ENCODE data around the gene KRTAP21-1. TPM values are rescaled to one million over a fixed set of nuclear protein-coding genes. Genes with fewer than 3 reads are reported as not detected.

The KRTAP21-1 gene
- total RNA-seq, 1 donor from 2014 or later = not detected

DNA sequence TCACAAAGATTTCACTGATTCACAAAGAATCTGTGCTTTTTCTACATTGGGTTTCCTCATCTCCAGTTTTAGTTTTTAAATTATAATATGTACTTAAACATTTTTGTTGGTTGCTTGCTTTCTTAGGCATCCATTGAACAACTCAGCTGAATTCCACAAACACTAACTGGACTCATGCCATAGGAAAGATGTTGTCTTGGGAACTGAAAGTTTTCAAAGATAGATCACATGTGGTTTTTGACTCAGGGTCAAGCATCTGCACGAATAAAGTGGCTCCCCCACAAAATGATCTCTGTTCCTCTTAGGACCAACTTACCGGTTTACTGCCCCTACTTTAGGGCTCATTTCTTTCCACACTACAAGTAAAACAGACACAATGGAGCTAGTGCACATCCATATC is 3.1 kb upstream of the KRTAP21-1 start:
- H3K27ac ChIP-seq = no peak overlapping the region
- DNase-seq (no peak), ATAC-seq (no peak)
- no peaks in the 10 kb centered on the region for H3K36me3 ChIP-seq
- H3K9me3 ChIP-seq = no peaks in the 10 kb centered on the region
- no peak overlapping the region for H3K4me3 ChIP-seq
- TF ChIP-seq, protein P1, sequence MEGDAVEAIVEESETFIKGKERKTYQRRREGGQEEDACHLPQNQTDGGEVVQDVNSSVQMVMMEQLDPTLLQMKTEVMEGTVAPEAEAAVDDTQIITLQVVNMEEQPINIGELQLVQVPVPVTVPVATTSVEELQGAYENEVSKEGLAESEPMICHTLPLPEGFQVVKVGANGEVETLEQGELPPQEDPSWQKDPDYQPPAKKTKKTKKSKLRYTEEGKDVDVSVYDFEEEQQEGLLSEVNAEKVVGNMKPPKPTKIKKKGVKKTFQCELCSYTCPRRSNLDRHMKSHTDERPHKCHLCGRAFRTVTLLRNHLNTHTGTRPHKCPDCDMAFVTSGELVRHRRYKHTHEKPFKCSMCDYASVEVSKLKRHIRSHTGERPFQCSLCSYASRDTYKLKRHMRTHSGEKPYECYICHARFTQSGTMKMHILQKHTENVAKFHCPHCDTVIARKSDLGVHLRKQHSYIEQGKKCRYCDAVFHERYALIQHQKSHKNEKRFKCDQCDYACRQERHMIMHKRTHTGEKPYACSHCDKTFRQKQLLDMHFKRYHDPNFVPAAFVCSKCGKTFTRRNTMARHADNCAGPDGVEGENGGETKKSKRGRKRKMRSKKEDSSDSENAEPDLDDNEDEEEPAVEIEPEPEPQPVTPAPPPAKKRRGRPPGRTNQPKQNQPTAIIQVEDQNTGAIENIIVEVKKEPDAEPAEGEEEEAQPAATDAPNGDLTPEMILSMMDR (IDR thresholded peaks at IDR 0.05) = no peak
- no peaks in the 10 kb centered on the region for H3K27me3 ChIP-seq (ENCODE audit: low read depth)
- intact Hi-C loops (cut with DNase I) = no loop called here
- H3K4me1 ChIP-seq = no peaks in the 10 kb centered on the region

DNA sequence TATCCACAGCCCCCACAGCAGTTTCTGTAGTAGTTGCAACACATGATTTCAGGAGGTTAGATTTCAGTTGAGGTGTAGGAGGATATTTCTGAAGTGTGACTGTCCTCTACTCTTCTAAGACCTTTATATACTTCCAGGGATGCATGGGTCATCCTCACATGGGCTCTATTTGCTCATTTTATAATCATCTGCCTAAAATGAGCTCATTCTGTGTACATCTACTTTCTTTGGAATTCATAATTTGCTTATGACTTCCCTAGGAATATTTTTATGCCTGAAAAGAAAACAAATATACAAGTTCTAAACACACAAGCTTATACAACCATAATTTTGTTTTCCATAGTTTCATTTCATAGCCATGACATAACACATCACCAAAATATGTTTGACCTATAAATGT is 8.1 kb downstream of the KRTAP21-1 start, which contains the start of gene KRTAP21-2:
Gene KRTAP21-2, minus strand, starts transcription at position 101 of the 400 bp plus-strand sequence. Its CDS starts 57 bp downstream, at position 44.
- DNase-seq (no peak), ATAC-seq (no peak)
- Histone ChIP-seq H3K36me3 (no peaks in the 10 kb centered on the region), H3K27me3 (ENCODE audit: low read depth) (no peaks in the 10 kb centered on the region), H3K4me1 (no peaks in the 10 kb centered on the region), H3K4me3 (no peak within 1 kb of the TSS), H3K9me3 (no peaks in the 10 kb centered on the region), H3K27ac (no peak within 1 kb of the TSS)
- intact Hi-C loops (cut with DNase I) = no loop called here
- TF ChIP-seq, protein P1 (IDR thresholded peaks at IDR 0.05) = no peak

DNA sequence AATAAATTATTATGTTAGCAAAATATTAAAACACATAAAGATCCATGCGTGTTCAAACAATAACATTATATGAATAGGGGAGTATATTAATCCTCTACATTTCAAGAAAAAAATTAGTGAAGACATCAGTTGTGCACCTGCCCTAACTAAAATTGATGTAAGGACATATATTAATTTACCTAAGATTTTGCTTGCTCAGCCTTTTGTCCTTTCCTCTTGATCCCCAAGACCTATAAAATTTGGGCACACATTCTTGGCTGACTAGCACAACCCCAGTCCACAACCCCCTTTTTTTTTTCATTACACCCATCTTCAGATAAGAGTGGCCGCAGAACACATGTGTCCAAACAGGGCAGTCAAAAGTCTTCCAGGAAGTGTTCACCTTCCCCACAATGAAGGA is 14.8 kb downstream of the KRTAP21-1 start:
- no peak for ATAC-seq

DNA sequence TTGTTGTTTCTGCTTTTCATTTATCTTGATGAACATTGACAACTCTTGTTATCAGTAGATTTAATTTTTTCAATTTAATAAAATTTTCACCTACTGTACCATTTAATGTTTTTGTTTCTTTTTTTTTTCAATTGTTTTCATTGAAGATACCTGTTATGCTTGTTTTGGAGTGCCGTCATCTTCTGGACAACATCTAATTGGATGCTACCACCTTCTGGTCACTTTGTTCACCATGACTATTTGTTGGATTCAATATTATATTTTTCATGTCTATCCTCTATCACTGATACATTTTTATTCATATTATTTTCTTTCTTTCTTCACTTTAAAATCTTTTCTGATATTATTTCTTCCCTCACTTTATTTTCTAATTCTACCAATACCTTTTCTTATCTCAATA is 22.2 kb downstream of the KRTAP21-1 start:
- TF ChIP-seq, protein P1 (IDR thresholded peaks at IDR 0.05) = no peak
- Histone ChIP-seq H3K36me3 (no peaks in the 10 kb centered on the region), H3K4me3 (no peak overlapping the region), H3K27me3 (ENCODE audit: low read depth) (no peaks in the 10 kb centered on the region), H3K4me1 (no peaks in the 10 kb centered on the region), H3K9me3 (no peaks in the 10 kb centered on the region), H3K27ac (no peak overlapping the region)
- intact Hi-C loops (cut with DNase I) = no loop called here
- ATAC-seq = no peak
- no peak for DNase-seq

More for the DNA sequence above, 14.8 kb downstream of the KRTAP21-1 start:
- TF ChIP-seq, protein P1 (IDR thresholded peaks at IDR 0.05) = no peak
- Histone ChIP-seq H3K4me1 (no peaks in the 10 kb centered on the region), H3K36me3 (no peaks in the 10 kb centered on the region), H3K4me3 (no peak overlapping the region), H3K9me3 (no peaks in the 10 kb centered on the region), H3K27ac (no peak overlapping the region), H3K27me3 (ENCODE audit: low read depth) (no peaks in the 10 kb centered on the region)
- DNase-seq = no peak
- intact Hi-C loops (cut with DNase I) = no loop called here

DNA sequence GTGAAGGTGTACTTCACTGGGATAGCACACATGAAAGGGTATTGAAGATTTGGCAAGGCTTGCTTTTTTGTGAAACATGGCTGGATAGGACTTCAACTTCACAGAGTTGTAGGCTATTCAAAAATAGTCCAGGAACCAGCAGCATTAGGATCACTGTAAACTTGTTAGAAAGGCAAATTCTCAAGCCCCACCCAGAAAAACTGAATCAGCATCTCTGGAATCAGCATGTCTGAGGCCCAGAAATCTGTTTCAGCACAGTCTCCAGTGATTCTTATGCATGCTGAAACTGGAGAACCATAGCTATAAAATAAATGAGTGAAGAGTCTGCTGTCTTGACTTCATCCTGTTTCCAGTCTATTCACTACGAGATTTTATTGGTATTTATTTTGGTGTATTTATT is 28.5 kb downstream of the KRTAP21-1 start:
- Histone ChIP-seq H3K27ac (no peak overlapping the region), H3K36me3 (no peaks in the 10 kb centered on the region), H3K27me3 (ENCODE audit: low read depth) (no peaks in the 10 kb centered on the region), H3K4me3 (no peak overlapping the region), H3K9me3 (no peaks in the 10 kb centered on the region), H3K4me1 (no peaks in the 10 kb centered on the region)
- no peak for ATAC-seq
- intact Hi-C loops (cut with DNase I) = no loop called here
- no peak for DNase-seq
- TF ChIP-seq, protein P1 (IDR thresholded peaks at IDR 0.05) = no peak

DNA sequence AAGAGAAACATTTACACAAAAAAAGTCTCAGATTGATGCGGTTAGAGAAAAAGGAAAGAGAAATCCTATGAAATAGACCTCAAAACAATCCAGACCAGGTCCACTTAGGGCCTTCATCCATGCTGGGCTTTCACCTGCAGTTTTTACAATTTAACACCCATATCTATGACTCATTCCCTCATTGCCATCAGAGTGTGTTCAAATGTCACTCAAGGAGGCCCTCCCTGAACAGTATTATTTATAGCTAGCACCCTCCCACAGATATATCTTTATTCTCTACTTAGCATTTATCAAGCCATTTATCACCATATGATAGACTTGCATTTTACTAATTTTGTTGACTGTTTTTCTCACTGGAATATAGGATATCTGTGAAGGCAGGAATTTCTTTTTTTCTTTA is 35.8 kb downstream of the KRTAP21-1 start:
- DNase-seq = no peak
- intact Hi-C loops (cut with DNase I) = no loop called here
- ATAC-seq = no peak
- Histone ChIP-seq H3K27me3 (ENCODE audit: low read depth) (no peaks in the 10 kb centered on the region), H3K4me3 (no peak overlapping the region), H3K4me1 (no peaks in the 10 kb centered on the region), H3K27ac (no peak overlapping the region), H3K36me3 (no peaks in the 10 kb centered on the region), H3K9me3 (no peaks in the 10 kb centered on the region)
- TF ChIP-seq, protein P1 (IDR thresholded peaks at IDR 0.05) = no peak

Data from lower lobe of right lung (tissue), 2 donors.